Spleen (tissue), 11 donors: Measurements from ENCODE around the gene FRYL. TPM values are rescaled to one million over a fixed set of nuclear protein-coding genes. Genes with fewer than 3 reads are reported as not detected.

Source experiments
- DNase-seq: peaks from one replicate; pipeline ENCODE4 v3.0.0-alpha.2; 2020
- H3K27ac ChIP-seq, 8 donors: fragments of 200-600 bp; sonication (generic) in 7 of 8; 1 replicate in 4 of 8; 2 replicates in 4 of 8; pipeline versions ENCODE4 v1.5.0 to v1.8.0; 2016 to 2021; ENCODE audit warnings: inconsistent platforms in 4 of 8, mild to moderate bottlenecking in 4 of 8, moderate library complexity in 1 of 8
- H3K27me3 ChIP-seq, 7 donors: fragments of 200-600 bp; sonication (generic) in 6 of 7; replicated peaks in 1 of 7; 1 replicate in 4 of 7; 2 replicates in 3 of 7; pipeline versions ENCODE4 v1.5.0 to v1.8.0; 2016 to 2021; ENCODE audit warnings: inconsistent platforms in 3 of 7, mild to moderate bottlenecking in 1 of 7
- H3K36me3 ChIP-seq, 6 donors: fragments of 200-600 bp; sonication (generic) in 5 of 6; 1 replicate in 4 of 6; 2 replicates in 2 of 6; pipeline versions ENCODE4 v1.5.0 to v1.8.0; 2016 to 2021; ENCODE audit warnings: inconsistent platforms in 2 of 6
- H3K4me1 ChIP-seq, 6 donors: fragments of 200-600 bp; sonication (generic) in 5 of 6; 1 replicate in 3 of 6; 2 replicates in 3 of 6; pipeline versions ENCODE4 v1.5.0 to v1.8.0; 2016 to 2021; ENCODE audit warnings: inconsistent platforms in 3 of 6
- H3K4me3 ChIP-seq, 8 donors: fragments of 200-600 bp; sonication (generic) in 7 of 8; 1 replicate in 4 of 8; 2 replicates in 4 of 8; pipeline versions ENCODE4 v1.5.0 to v1.8.0; 2016 to 2021; ENCODE audit warnings: inconsistent platforms in 4 of 8, mild to moderate bottlenecking in 4 of 8, moderate library complexity in 2 of 8
- H3K9me3 ChIP-seq, 8 donors: fragments of 200-600 bp; sonication (generic) in 7 of 8; 1 replicate in 4 of 8; 2 replicates in 4 of 8; pipeline versions ENCODE4 v1.5.0 to v1.8.0; 2016 to 2021; ENCODE audit warnings: inconsistent platforms in 4 of 8
- CTCF ChIP-seq, 11 experiments: fragments of 200-600 bp in 7 of 11; fragments of 450-650 bp in 4 of 11; sonication (generic) in 4 of 11; IDR thresholded peaks in 8 of 11; conservative IDR thresholded peaks in 3 of 11; 1 replicate in 7 of 11; 2 replicates in 4 of 11; pipeline versions ENCODE4 v1.4.0 to v1.8.0; 2016 to 2021; ENCODE audit warnings: antibody characterized with exemption in 11 of 11, inconsistent platforms in 4 of 11, mild to moderate bottlenecking in 1 of 11
- POLR2A ChIP-seq, 3 donors: fragments of 450-650 bp; IDR thresholded peaks; one replicate each; pipeline ENCODE4 v1.5.1; 2017; ENCODE audit warnings: antibody characterized with exemption in 3 of 3, mild to moderate bottlenecking in 1 of 3
- POLR2AphosphoS5 ChIP-seq, 3 donors: sonication (generic); formaldehyde crosslinking; IDR thresholded peaks; one replicate each; pipeline ENCODE4 v1.5.1; 2017; ENCODE audit warnings: antibody characterized with exemption in 3 of 3
- WGBS, 5 donors: extraction: QIAGEN DNeasy Blood & Tissue Kit in 3 of 5; methylation state at CpG; one replicate each; pipeline versions ENCODE4 v1.1.5 to v1.1.7; 2013 to 2018; 5-methylcytosine and 5-hydroxymethylcytosine counted together
- intact Hi-C: fragments of 100-400 bp; cut with DNase I; formaldehyde crosslinking; loops from one replicate; pipeline ENCODE4 v1.15.0; 2023; ENCODE audit warnings: low total_unique reads
- polyA plus RNA-seq, 3 donors: library from polyadenylated mRNA; stranded (reverse); fragments of 200-250 nt; gene quantifications; one replicate each; pipeline ENCODE4 v1.2.1, GENCODE V29; 2013
- total RNA-seq, 7 donors: library from RNA; depleted of rRNA in 3 of 7; stranded (reverse); fragments of >200 nt in 3 of 7; fragmentation: NEBNext Ultra II Directional in 4 of 7; extraction: Animal tissue kit (Norgen Biotek cat#: 25700) in 4 of 7; gene quantifications; one replicate each; pipeline versions ENCODE4 v1.1.0 to v1.2.1, GENCODE V29; 2016 to 2021
- donor health status: healthy with polysubstance abuse.
- donor health status: DM: no; HTN: no; CAD: no; lungs with moderate emphysema.
- donor health status: DM: no; HTN: no; CAD: no.
- donor health status: Bipolar disorder and iron deficiency.
- donor health status: healthy.
- donor health status: DM: no; HTN: no; CAD: no.
- donor health status: DM: yes; HTN: yes; CAD: no.

Gene FRYL
- total and polyA plus RNA-seq, 10 donors, result 14.2 to 118 (median 94.9) TPM

- H3K9me3 ChIP-seq, result no peaks in the 10 kb centered on the region
- no peak overlapping the region for H3K27ac ChIP-seq
- H3K36me3 ChIP-seq, result no peaks in the 10 kb centered on the region
- H3K4me3 ChIP-seq, result no peak overlapping the region
- intact Hi-C loops, result no loop called here
- peaks cover 0 to 78% (median 29%) of the 10 kb centered on the region in 6 donors for H3K4me1 ChIP-seq
- no peak for DNase-seq
- 76 to 98% (median 89%) methylated on average over 2 of the region's 2 CpGs for WGBS, 5 donors
- TF ChIP-seq POLR2AphosphoS5 (IDR thresholded peaks at IDR 0.05), result no peak
- TF ChIP-seq POLR2A (IDR thresholded peaks at IDR 0.05), result no peak
- TF ChIP-seq CTCF (IDR thresholded peaks at IDR 0.05 in 8 of 11, conservative IDR thresholded peaks at IDR 0.05 in 3 of 11), result no peak
- no peaks in the 10 kb centered on the region for H3K27me3 ChIP-seq
Observed at GRCh38 chr4:48692044-48692443, 88.0 kb downstream of the FRYL start.

GRCh38 chr4:48688953-48689352 lies 91.1 kb downstream of the FRYL start:
- intact Hi-C loops, result loop anchor here (10.0 kb wide), 1 partner anchor 114 kb away; no protein-coding TSS in a partner anchor
- no peak for DNase-seq
- H3K4me1 ChIP-seq, result peaks cover 0 to 83% (median 39%) of the 10 kb centered on the region in 6 donors
- TF ChIP-seq POLR2AphosphoS5 (IDR thresholded peaks at IDR 0.05) (no peak), POLR2A (IDR thresholded peaks at IDR 0.05) (no peak), CTCF (IDR thresholded peaks at IDR 0.05 in 8 of 11, conservative IDR thresholded peaks at IDR 0.05 in 3 of 11) (no peak)
- no peaks in the 10 kb centered on the region for H3K9me3 ChIP-seq
- H3K27ac ChIP-seq, result no peak overlapping the region
- H3K4me3 ChIP-seq, result no peak overlapping the region
- H3K36me3 ChIP-seq, result no peaks in the 10 kb centered on the region
- 95 to 100% (median 97%) methylated on average over 1 of the region's 1 CpG for WGBS, 5 donors
- H3K27me3 ChIP-seq, result no peaks in the 10 kb centered on the region

GRCh38 chr4:48687313-48688051 lies 92.6 kb downstream of the FRYL start:
- no peak overlapping the region for H3K4me3 ChIP-seq
- 82 to 93% (median 90%) methylated on average over 9 to 10 of the region's 10 CpGs for WGBS, 5 donors
- no peak for DNase-seq
- no peaks in the 10 kb centered on the region for H3K9me3 ChIP-seq
- H3K36me3 ChIP-seq, result no peaks in the 10 kb centered on the region
- no peaks in the 10 kb centered on the region for H3K27me3 ChIP-seq
- intact Hi-C loops, result loop anchor here (10.0 kb wide), 1 partner anchor 113 kb away; no protein-coding TSS in a partner anchor
- H3K4me1 ChIP-seq, result peaks cover 0 to 87% (median 34%) of the 10 kb centered on the region in 6 donors
- TF ChIP-seq CTCF (IDR thresholded peaks at IDR 0.05 in 8 of 11, conservative IDR thresholded peaks at IDR 0.05 in 3 of 11) (no peak), POLR2AphosphoS5 (IDR thresholded peaks at IDR 0.05) (no peak), POLR2A (IDR thresholded peaks at IDR 0.05) (no peak)
- no peak overlapping the region for H3K27ac ChIP-seq

GRCh38 chr4:48686369-48686768 lies 93.7 kb downstream of the FRYL start:
- Histone ChIP-seq H3K4me1 (peaks cover 2 to 87% (median 40%) of the 10 kb centered on the region in 6 donors), H3K4me3 (no peak overlapping the region), H3K27ac (no peak overlapping the region), H3K36me3 (no peaks in the 10 kb centered on the region), H3K27me3 (no peaks in the 10 kb centered on the region), H3K9me3 (no peaks in the 10 kb centered on the region)
- intact Hi-C loops, result loop anchor here (10.0 kb wide), 1 partner anchor 112 kb away; no protein-coding TSS in a partner anchor
- TF ChIP-seq POLR2A (IDR thresholded peaks at IDR 0.05), result no peak
- no peak for TF ChIP-seq CTCF (IDR thresholded peaks at IDR 0.05 in 8 of 11, conservative IDR thresholded peaks at IDR 0.05 in 3 of 11)
- no peak for TF ChIP-seq POLR2AphosphoS5 (IDR thresholded peaks at IDR 0.05)
- 95 to 99% (median 98%) methylated on average over 3 of the region's 3 CpGs for WGBS, 5 donors
- DNase-seq, result no peak
